GM12878 (cell line): Measurements from ENCODE around the gene GUCY1A2. TPM values are rescaled to one million over a fixed set of nuclear protein-coding genes. Genes with fewer than 3 reads are reported as not detected.

Source experiments
- ATAC-seq: fragments of 200-7000 bp; cut with Tn5 transposase; 3 replicates; pipeline ENCODE4 v1.9.1; 2020; ENCODE audit warnings: mild to moderate bottlenecking, moderate library complexity
- BruUV-seq: library from RNA; stranded (reverse); fragments of 400-500 nt; replicated peaks from 2 replicates; lab custom pipeline; 2021; lab: Mats Ljungman, UMichigan
- CTCF ChIA-PET: fragments of 300-600 bp; sonication (Branson Sonifier 250); formaldehyde crosslinking; extraction: SDS; loops from one replicate; lab custom pipeline; 2021; ENCODE audit warnings: inconsistent platforms; lab: Yijun Ruan, JAX
- POLR2A ChIA-PET: fragments of 350-600 bp; formaldehyde crosslinking; extraction: SDS; loops from one replicate; lab custom pipeline; 2021; ENCODE audit warnings: inconsistent platforms; lab: Charles Lee
- RAD21 ChIA-PET: fragments of 300-600 bp; sonication (Branson Sonifier 250); formaldehyde crosslinking; loops from one replicate; lab custom pipeline; 2023; ENCODE audit warnings: antibody characterized with exemption; ENCODE audit not compliant: unreplicated experiment; lab: Charles Lee
- SMC1A ChIA-PET: fragments of 300-600 bp; sonication (Branson Sonifier 250); formaldehyde crosslinking; loops from one replicate; lab custom pipeline; 2023; ENCODE audit not compliant: unreplicated experiment, uncharacterized antibody; lab: Charles Lee
- DNase-seq: peaks from one replicate; pipeline ENCODE4 v3.0.0-alpha.2; 2011; ENCODE audit warnings: low read depth, low spot score
- FAIRE-seq: peaks from 3 replicates; lab custom pipeline; 2011; peaks lifted over from hg19 to GRCh38; lab: Jason Lieb, UNC
- H2AFZ ChIP-seq: 2 replicates; pipeline ENCODE4 v1.6.0; 2011; ENCODE audit warnings: low read depth, low read length, control low read depth; ENCODE audit not compliant: control insufficient read depth
- H3K27ac ChIP-seq: 2 replicates; pipeline ENCODE4 v1.5.1; 2011; ENCODE audit warnings: control low read depth; ENCODE audit not compliant: control insufficient read depth, insufficient read depth
- H3K27me3 ChIP-seq, 2 experiments: replicated peaks in 1 of 2; 2 replicates each; pipeline versions ENCODE4 v1.6.0 to v1.6.1; 2011; ENCODE audit warnings: low read length in 1 of 2; ENCODE audit not compliant: control insufficient read depth in 2 of 2, insufficient read depth in 2 of 2
- H3K36me3 ChIP-seq, 2 experiments: 2 replicates each; pipeline ENCODE4 v1.5.1; 2011; ENCODE audit warnings: low read length in 1 of 2; ENCODE audit not compliant: control insufficient read depth in 2 of 2, insufficient read depth in 2 of 2
- H3K4me1 ChIP-seq: 2 replicates; pipeline ENCODE4 v1.6.1; 2011; ENCODE audit warnings: mild to moderate bottlenecking, low read length, moderate library complexity, mixed read lengths; ENCODE audit not compliant: control insufficient read depth, insufficient read depth
- H3K4me2 ChIP-seq: 2 replicates; pipeline ENCODE4 v1.6.0; 2011; ENCODE audit warnings: control low read depth; ENCODE audit not compliant: control insufficient read depth, insufficient read depth
- H3K4me3 ChIP-seq: fragments of 200-600 bp; sonication (generic); 2 replicates; pipeline ENCODE4 v1.5.1; 2016
- H3K79me2 ChIP-seq: 2 replicates; pipeline ENCODE4 v1.6.0; 2011; ENCODE audit warnings: low read length; ENCODE audit not compliant: control insufficient read depth, insufficient read depth
- H3K9ac ChIP-seq: 2 replicates; pipeline ENCODE4 v1.8.0; 2011; ENCODE audit warnings: low read length, control low read depth, mixed read lengths; ENCODE audit not compliant: control insufficient read depth, insufficient read depth
- H3K9me3 ChIP-seq: replicated peaks from 3 replicates; pipeline ENCODE4 v1.5.1; 2011; ENCODE audit warnings: mild to moderate bottlenecking, low read length; ENCODE audit not compliant: control insufficient read depth, insufficient read depth
- H4K20me1 ChIP-seq: 2 replicates; pipeline ENCODE4 v1.6.0; 2011; ENCODE audit not compliant: control insufficient read depth, insufficient read depth
- GATAD2B ChIP-seq: fragments of 450-650 bp; conservative IDR thresholded peaks from 2 replicates; pipeline ENCODE4 v1.6.1; 2017; ENCODE audit warnings: low read depth, mild to moderate bottlenecking, moderate library complexity
- JUNB ChIP-seq: IDR thresholded peaks from 2 replicates; pipeline ENCODE4 v1.6.1; 2016; ENCODE audit warnings: antibody characterized with exemption, mild to moderate bottlenecking
- JUND ChIP-seq: IDR thresholded peaks from 2 replicates; pipeline ENCODE4 v1.6.1; 2012; ENCODE audit warnings: low read depth, mild to moderate bottlenecking, low read length, improper control_type of control experiment, moderate library complexity
- MEF2A ChIP-seq: IDR thresholded peaks from 2 replicates; pipeline ENCODE4 v1.6.1; 2011; ENCODE audit warnings: low read depth, mild to moderate bottlenecking, low read length, moderate library complexity; ENCODE audit not compliant: insufficient read depth
- NFXL1 ChIP-seq: fragments of 450-650 bp; IDR thresholded peaks from 2 replicates; pipeline ENCODE4 v1.6.1; 2017; ENCODE audit warnings: antibody characterized with exemption, mild to moderate bottlenecking, borderline replicate concordance
- PBX3 ChIP-seq: IDR thresholded peaks from 2 replicates; pipeline ENCODE4 v1.6.1; 2011; ENCODE audit warnings: mild to moderate bottlenecking, low read depth, low read length, moderate library complexity; ENCODE audit not compliant: insufficient replicate concordance
- POLR2AphosphoS2 ChIP-seq: IDR thresholded peaks from 2 replicates; pipeline ENCODE4 v1.6.1; 2011; ENCODE audit warnings: low read depth, mild to moderate bottlenecking, low read length, improper control_type of control experiment, moderate library complexity
- POLR2AphosphoS5 ChIP-seq: IDR thresholded peaks from 2 replicates; pipeline ENCODE4 v1.6.1; 2011; ENCODE audit warnings: mild to moderate bottlenecking, low read length, inconsistent platforms
- RB1 ChIP-seq: fragments of 450-650 bp; formaldehyde crosslinking; IDR thresholded peaks from 2 replicates; pipeline ENCODE4 v1.6.1; 2017; ENCODE audit warnings: mild to moderate bottlenecking, borderline replicate concordance
- SPI1 ChIP-seq: IDR thresholded peaks from 2 replicates; pipeline ENCODE4 v1.6.1; 2011; ENCODE audit warnings: low read depth, mild to moderate bottlenecking, low read length, moderate library complexity, borderline replicate concordance; ENCODE audit not compliant: insufficient read depth
- TCF12 ChIP-seq: IDR thresholded peaks from 2 replicates; pipeline ENCODE4 v1.6.1; 2011; ENCODE audit warnings: low read depth, mild to moderate bottlenecking, low read length
- ZNF384 ChIP-seq: IDR thresholded peaks from 2 replicates; pipeline ENCODE4 v1.6.1; 2012; ENCODE audit warnings: low read depth, mild to moderate bottlenecking, low read length, improper control_type of control experiment, borderline replicate concordance
- ZNF622 ChIP-seq: fragments of 450-650 bp; IDR thresholded peaks from 2 replicates; pipeline ENCODE4 v1.6.1; 2017; ENCODE audit warnings: mild to moderate bottlenecking, inconsistent platforms
- in situ Hi-C: fragments of 300-500 bp; cut with MboI; formaldehyde crosslinking; loops from 9 replicates; pipeline ENCODE4 v1.14.3; 2018; ENCODE audit warnings: mixed read lengths
- intact Hi-C: fragments of 100-400 bp; cut with micrococcal nuclease; formaldehyde crosslinking; loops from one replicate; pipeline ENCODE4 v1.14.2; 2022; ENCODE audit not compliant: unreplicated experiment
- polyA plus RNA-seq, 11 experiments: library from polyadenylated mRNA; depleted of rRNA in 4 of 11; unstranded in 6 of 11; stranded (reverse) in 5 of 11; fragments of >200 nt; fragmentation: Nextera tagmentation in 4 of 11; fragmentation: Illumina TruSeq in 1 of 11; extraction: Ambion mirVana in 4 of 11; extraction: Trizol in 1 of 11; gene quantifications; 1 replicate in 1 of 11; 2 replicates in 10 of 11; pipeline versions ENCODE4 v1.2.1 to v1.2.3, GENCODE V29; 2011 to 2016; ENCODE audit warnings: inconsistent platforms in 2 of 11, missing spikeins in 2 of 11, low read depth in 1 of 11
- total RNA-seq, 4 experiments: library from RNA; depleted of rRNA in 3 of 4; stranded (reverse); fragments of >200 nt in 3 of 4; fragmentation: Illumina TruSeq in 1 of 4; extraction: Trizol in 1 of 4; gene quantifications; 2 replicates each; pipeline versions ENCODE4 v1.2.1 to v1.2.3, GENCODE V29; 2013 to 2021
- TF ChIP-seq, protein P1 (sequence below): IDR thresholded peaks from 2 replicates; pipeline ENCODE4 v1.6.1; 2012; ENCODE audit warnings: low read depth, low read length, improper control_type of control experiment
- TF ChIP-seq, protein P2 (sequence below): IDR thresholded peaks from 2 replicates; pipeline ENCODE4 v1.6.1; 2011; ENCODE audit warnings: low read depth, low read length, improper control_type of control experiment, borderline replicate concordance

GUCY1A2 gene
- total and polyA plus RNA-seq, 10 of the 15 experiments (the other 5 are each of a cell fraction or from before 2014, with no cell fraction given) = under 0.01 to 0.03 (median under 0.01) TPM; not detected in 4

DNA sequence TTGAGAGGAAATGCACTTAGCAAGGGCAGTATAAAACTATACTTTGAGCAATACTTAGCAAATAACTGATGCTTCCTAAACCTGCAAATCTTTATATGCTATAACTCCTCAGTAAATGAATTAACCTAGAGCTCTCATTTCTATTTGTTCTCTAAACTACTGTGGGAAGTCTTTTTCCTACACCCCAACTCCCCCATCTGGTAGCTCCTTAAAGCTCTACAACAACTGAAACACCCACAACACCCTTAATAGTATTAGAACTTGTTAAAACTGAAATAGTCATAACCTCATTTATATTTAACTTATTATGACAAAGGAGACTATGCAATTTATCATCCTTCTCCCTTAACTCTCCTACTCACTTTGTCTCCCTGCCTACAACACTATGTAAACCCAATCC, 43.4 kb downstream of the GUCY1A2 start:
- no peaks in the 10 kb centered on the region for H3K36me3 ChIP-seq
- BruUV-seq = no TSS peak
- SMC1A ChIA-PET = no interaction called here

More for the DNA sequence above, 43.4 kb downstream of the GUCY1A2 start:
- DNase-seq = no peak
- in situ Hi-C loops (no loop called here), intact Hi-C loops (no loop called here)
- no peak overlapping the region for H2AFZ ChIP-seq
- no peaks in the 10 kb centered on the region for H3K27me3 ChIP-seq
- no peak overlapping the region for H3K4me2 ChIP-seq
- TF ChIP-seq RB1 = no peak
- TF ChIP-seq PBX3 = no peak
- no peak for TF ChIP-seq JUND
- TF ChIP-seq, protein P1, sequence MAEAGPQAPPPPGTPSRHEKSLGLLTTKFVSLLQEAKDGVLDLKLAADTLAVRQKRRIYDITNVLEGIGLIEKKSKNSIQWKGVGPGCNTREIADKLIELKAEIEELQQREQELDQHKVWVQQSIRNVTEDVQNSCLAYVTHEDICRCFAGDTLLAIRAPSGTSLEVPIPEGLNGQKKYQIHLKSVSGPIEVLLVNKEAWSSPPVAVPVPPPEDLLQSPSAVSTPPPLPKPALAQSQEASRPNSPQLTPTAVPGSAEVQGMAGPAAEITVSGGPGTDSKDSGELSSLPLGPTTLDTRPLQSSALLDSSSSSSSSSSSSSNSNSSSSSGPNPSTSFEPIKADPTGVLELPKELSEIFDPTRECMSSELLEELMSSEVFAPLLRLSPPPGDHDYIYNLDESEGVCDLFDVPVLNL = no peak
- TF ChIP-seq, protein P2, sequence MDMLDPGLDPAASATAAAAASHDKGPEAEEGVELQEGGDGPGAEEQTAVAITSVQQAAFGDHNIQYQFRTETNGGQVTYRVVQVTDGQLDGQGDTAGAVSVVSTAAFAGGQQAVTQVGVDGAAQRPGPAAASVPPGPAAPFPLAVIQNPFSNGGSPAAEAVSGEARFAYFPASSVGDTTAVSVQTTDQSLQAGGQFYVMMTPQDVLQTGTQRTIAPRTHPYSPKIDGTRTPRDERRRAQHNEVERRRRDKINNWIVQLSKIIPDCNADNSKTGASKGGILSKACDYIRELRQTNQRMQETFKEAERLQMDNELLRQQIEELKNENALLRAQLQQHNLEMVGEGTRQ = no peak
- TF ChIP-seq GATAD2B = no peak
- no peak for TF ChIP-seq SPI1
- TF ChIP-seq JUNB = no peak
- TF ChIP-seq NFXL1 = no peak
- TF ChIP-seq ZNF622 = no peak
- no peak for TF ChIP-seq POLR2AphosphoS5
- TF ChIP-seq ZNF384 = no peak
- TF ChIP-seq MEF2A = no peak
- no peak for TF ChIP-seq POLR2AphosphoS2
- TF ChIP-seq TCF12 = no peak
- H3K4me1 ChIP-seq = no peaks in the 10 kb centered on the region
- no peak for ATAC-seq
- ChIA-PET POLR2A (interaction anchor here (0.6 kb wide), 1 partner anchor 47 kb away, joined by 6 read pairs; no protein-coding TSS in a partner anchor), RAD21 (no interaction called here), CTCF (interaction anchor here (0.5 to 0.9 kb wide), 2 partner anchors 10 to 22 kb away, joined by 3 read pairs; no protein-coding TSS in a partner anchor)
- H3K9ac ChIP-seq = no peak overlapping the region
- no peak overlapping the region for H3K27ac ChIP-seq
- no peak for FAIRE-seq
- no peak overlapping the region for H3K4me3 ChIP-seq
- H3K79me2 ChIP-seq = no peaks in the 10 kb centered on the region
- H3K9me3 ChIP-seq = no peaks in the 10 kb centered on the region
- no peaks in the 10 kb centered on the region for H4K20me1 ChIP-seq
